ENCODE measurements around the gene FCHSD2. TPM values are rescaled to one million over a fixed set of nuclear protein-coding genes. Genes with fewer than 3 reads are reported as not detected.
"Not testable (repeated sequence)": the region's sequence is repeated elsewhere in the genome, so short reads cannot be mapped to it uniquely, and the experiment has no call there.

Gene FCHSD2
- total RNA-seq, 1 donor from 2014 or later, result 42.5 TPM

GRCh38 chr11:73011126-73011817, 130.8 kb downstream of the FCHSD2 start:
- DNase-seq (ENCODE audit: low spot score), result no peak

GRCh38 chr11:73009972-73010371, 132.1 kb downstream of the FCHSD2 start:
- DNase-seq (ENCODE audit: low spot score), result no peak

DNA sequence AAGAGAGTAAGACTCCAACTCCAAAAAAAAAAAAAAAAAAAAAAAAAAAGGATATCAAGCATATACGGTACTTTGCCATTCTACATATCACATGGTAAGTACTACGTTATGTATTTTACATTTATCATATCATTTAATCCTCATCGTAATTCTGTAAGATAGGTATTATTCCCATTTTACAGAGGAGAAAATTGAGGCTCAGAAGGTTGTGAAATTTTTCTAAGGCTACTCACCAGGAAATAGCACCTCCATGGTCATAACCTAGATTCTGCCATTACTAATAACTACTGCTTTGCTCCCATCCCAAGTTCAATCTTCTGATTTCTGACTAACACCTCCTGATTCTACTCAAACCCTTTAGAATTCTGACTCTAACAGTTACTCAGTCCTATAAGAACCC, 138.0 kb downstream of the FCHSD2 start:
- no peak for DNase-seq (ENCODE audit: low spot score)

DNA sequence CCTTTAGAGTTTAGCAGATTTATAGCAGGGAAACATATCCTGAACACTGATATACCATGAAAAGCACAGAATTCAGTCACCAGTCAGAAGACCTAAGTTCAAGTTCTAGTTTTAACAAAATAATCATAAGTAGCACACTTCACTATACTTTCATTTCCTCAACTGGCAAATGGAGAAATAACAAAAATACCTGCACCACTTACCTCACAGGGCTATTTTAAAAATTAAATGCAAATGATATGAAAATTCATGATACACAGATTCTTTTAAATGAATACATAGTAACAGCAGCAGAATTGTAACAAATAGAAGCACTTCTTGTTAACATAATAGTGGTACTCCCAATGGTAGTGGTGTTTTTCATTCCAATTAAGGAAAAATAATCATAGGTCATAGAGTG, 139.0 kb downstream of the FCHSD2 start:
- no peak for DNase-seq (ENCODE audit: low spot score)

GRCh38 chr11:73002214-73002613, 139.9 kb downstream of the FCHSD2 start:
- no peak for DNase-seq (ENCODE audit: low spot score)

DNA sequence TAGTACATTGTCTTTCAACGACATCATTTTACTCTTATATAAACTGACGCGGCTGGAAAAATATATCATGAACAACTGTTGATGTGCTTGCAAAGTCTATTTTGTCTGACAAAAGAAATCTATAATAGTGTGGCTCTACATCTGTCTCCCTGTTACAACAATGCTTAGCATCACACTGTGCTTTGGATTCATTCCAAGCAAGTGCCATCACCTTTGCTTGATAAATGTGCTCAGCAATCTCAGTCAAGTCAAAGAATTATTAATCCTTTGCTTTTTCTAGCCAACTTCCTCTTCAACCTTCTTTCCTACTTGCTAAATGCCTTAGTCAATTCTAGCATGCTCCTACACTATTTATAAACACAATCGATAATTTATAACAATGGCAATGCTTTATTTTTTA, 140.5 kb downstream of the FCHSD2 start:
- DNase-seq (ENCODE audit: low spot score), result no peak

DNA sequence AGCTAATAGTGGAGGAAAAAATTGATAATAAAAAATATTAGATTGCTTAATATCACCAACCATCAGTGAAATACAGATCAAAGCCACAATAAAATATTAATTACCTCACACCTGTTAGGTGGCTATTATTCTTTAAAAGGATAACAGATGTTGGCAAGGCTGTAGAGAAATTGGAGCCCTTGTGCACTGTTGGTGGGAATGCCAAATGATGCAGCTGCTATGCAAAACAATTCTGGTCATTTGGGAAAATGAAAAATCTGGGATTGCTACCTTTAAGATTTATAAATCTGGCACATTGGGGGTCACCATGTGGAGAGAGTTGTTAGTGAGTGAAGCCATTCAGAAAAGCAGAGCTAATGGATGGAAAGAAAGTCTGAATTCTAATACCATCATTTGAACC, 143.4 kb downstream of the FCHSD2 start:
- DNase-seq (ENCODE audit: low spot score), result no peak

- DNase-seq (ENCODE audit: low spot score), result no peak
Observed at GRCh38 chr11:72996959-72997358, 145.2 kb downstream of the FCHSD2 start.

- no peak for DNase-seq (ENCODE audit: low spot score)
Observed at GRCh38 chr11:72989727-72990126, 152.4 kb downstream of the FCHSD2 start.

DNA sequence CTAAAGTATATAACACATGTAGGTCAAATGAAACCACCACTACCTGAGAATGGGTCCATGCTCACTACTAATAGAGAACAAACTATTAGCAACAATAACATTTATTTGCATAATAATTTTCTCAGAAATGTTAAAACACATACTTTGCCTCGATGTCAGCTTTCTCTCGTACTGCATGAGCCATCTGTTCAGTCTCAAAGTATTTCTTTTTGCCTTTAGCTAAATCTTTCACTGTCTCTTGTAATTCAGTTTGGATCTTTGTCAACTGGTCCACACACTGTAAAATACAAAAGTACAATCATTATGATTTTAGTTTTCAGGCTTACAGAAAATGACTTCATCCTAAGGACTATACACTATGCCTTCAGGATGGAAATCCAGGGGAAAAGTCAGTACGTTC, 153.3 kb downstream of the FCHSD2 start:
- no peak for DNase-seq (ENCODE audit: low spot score)

DNA sequence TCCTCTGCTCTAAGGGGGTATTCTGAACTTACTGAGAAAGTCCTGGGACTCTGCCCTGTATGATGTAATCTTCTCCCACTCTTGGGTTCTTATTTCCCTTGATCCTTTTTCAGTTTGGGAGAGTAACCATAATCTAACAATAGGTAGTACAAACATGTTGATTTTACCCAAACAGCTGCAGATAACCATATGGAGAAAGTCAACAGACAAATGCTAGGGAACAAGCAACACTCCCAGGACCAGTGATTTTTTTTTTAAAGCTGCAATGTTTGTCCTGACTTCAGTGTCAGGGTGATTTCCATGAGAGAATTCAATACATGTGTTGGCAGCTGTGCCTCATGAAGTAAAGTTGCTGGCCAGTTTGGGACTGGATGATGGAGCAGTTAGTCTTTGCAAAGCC, 156.5 kb downstream of the FCHSD2 start:
- no peak for DNase-seq (ENCODE audit: low spot score)

GRCh38 chr11:72984453-72985077, 157.6 kb downstream of the FCHSD2 start:
- DNase-seq (ENCODE audit: low spot score), result no peak

DNA sequence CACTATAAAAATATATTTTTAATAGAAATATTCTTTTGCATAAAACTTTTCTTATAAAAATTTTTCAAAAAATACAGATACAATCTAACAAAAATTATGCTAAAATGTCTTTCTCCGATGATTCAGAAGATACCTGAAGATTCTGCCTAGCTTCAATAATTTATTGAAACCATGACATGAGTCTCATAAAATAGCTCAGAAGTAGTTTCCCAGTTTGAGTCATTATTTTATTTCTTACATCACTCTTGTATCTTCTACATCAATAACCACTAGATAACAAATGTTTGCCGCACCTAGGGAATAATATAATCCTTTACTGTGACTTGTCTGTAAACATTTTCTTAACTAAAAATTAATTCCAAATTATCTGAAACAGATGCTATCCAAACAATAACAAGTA, 158.6 kb downstream of the FCHSD2 start:
- DNase-seq (ENCODE audit: low spot score), result no peak

DNA sequence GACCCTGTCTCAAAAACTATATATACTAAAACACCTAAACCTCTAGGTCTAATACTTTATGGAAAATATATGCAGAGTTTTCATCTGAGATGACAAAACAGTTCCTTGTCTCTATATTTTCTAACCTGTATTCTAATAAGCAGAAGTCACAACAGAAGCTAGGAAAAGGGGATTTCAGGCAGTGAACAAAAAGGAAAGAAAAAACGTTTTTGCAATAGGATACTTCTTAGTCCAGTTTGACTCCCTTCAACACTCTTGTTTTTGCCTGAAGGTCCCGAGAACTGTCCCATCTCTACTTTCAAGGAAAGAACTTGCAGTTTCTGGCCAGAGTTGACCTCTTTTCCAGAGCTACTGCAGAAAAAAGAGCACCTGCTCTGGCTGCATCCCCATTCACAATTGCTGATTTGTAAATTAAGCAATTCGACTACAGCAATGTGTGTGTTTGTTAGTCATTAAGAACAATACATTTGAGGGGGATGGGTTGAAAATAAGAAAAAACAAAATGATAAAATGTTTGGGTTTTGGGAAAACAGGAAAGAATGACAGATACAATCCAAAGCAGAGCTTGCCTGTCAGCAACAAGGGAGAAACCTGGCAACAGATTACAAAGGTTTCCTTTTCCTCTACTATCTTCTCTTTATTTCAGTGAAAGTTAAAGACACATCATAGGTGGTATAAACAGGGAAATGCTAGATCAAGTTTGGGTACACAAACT, 160.0 kb downstream of the FCHSD2 start:
- no peak for DNase-seq (ENCODE audit: low spot score)

DNA sequence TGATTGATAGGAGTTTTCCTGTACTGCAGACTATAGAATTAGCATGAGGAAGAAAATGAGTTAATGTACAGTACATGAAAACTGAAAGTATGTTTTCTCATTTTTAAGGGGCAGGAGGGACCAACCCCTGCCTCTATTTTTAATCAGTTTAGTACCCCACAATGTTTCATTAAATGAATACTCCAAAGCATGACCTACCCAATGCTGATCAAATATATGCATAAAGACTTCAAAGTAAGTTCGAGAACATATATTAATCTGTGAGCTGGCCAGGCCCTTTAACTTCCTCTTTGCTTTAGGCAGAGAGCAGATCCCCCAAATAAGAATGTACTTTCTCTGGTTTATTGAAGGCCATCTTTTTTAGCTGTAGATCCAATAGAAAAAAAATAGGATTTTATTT, 161.0 kb downstream of the FCHSD2 start:
- no peak for DNase-seq (ENCODE audit: low spot score)

GRCh38 chr11:72977782-72978181, 164.3 kb downstream of the FCHSD2 start:
- not testable (repeated sequence) for DNase-seq (ENCODE audit: low spot score)

DNA sequence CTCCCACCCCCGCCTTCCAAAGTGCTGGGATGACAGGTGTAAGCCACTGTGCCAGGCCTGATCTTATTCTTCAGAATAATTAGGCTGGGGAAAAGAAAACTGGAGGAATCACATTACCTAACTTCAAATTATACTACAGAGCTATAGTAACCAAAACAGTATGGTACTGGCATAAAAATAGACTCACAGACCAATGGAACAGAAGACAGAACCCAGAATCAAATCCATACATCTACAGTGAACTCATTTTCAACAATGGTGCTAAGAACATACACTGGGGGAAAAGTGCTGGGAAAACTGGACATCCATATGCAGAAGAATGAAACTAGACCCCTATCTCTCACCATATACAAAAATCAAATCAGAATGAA, 165.6 kb downstream of the FCHSD2 start:
- not testable (repeated sequence) for DNase-seq (ENCODE audit: low spot score)

GRCh38 chr11:72975778-72976521, 166.2 kb downstream of the FCHSD2 start:
- DNase-seq (ENCODE audit: low spot score), result no peak

GRCh38 chr11:72974487-72975205, 167.5 kb downstream of the FCHSD2 start:
- no peak for DNase-seq (ENCODE audit: low spot score)

DNA sequence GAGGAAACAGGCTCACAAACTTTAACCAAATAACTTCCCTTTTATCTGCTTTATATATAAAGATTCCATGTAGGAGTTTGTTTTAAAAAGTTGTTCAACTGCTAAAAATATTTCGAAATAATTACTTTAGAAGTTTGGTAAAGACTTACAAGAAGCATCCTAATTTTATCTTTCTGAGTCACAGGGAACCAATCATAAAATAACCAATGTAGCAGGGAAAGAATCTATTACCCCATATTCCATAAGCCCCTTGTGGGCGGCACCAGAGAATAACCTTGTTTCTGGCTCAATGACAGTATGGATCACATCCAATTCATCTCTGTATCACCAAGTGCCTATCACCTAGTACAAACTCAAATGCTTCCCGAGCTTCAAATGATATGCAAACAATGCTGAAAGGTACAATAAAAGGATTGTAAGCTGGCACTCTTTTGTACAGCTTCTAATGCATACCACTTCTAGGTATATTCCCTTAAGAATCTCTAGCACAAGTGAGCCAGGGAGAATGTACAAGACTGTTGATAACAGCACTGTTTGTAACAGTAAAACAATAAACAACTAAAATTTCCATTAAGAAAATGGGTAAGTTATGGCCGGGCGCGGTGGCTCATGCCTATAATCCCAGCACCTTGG, 169.5 kb downstream of the FCHSD2 start:
- no peak for DNase-seq (ENCODE audit: low spot score)

Measured in ureter (tissue), 1 donor.